ENCODE measurements around the gene FCF1.

The FCF1 gene, protein sequence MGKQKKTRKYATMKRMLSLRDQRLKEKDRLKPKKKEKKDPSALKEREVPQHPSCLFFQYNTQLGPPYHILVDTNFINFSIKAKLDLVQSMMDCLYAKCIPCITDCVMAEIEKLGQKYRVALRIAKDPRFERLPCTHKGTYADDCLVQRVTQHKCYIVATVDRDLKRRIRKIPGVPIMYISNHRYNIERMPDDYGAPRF

DNA sequence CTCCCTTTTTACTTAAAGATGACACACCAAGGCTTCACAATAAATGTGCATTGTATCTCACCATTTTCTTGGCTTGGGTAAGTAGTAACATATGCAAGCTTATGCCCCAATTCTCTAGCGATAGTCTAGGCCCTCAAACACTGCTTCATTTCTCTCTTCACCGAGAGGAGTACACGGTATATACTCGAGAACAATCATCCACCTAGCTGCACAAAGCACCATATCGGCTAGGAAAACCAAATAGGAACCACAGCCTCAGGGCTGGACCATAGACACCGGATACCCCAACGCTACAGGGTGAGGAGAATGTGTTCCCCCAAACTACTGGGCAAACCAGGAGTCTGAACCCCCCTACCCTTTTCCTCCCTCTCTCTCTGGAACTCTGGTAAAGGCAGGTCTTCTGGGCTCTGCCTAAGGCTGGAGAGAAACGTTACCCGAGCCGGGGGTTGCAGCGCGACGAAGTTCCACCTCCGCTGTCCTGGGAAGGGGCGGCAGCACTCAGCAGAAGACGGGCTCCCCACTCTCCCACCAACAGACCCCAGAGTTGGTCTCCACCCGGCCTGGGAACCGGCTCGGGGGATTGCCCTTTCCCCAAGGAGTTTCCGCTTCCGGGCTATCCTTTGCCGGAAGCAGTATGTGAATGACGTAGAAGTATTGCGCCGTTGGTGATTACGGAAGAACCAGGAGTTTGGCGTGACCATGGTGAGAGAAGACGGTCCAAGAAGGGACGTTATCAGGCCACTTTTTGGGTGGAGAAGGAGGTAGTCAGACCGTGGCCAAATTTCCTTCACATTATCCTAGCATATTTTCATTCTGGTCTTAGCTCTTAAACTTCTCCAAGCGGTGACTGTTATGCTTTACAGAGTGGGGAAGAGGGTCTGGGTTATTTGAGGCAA lies at the start of gene FCF1, which contains the start of gene AREL1:
TSS of gene FCF1 (plus strand) at position 646 of the 896 bp plus-strand sequence. CDS start at position 700, 54 bp downstream.
TSS of gene AREL1 (minus strand) at position 582 of the 896 bp plus-strand sequence. CDS start 27,465 bp downstream, outside the sequence.
- DNase-seq: peak; percentile 89

DNA sequence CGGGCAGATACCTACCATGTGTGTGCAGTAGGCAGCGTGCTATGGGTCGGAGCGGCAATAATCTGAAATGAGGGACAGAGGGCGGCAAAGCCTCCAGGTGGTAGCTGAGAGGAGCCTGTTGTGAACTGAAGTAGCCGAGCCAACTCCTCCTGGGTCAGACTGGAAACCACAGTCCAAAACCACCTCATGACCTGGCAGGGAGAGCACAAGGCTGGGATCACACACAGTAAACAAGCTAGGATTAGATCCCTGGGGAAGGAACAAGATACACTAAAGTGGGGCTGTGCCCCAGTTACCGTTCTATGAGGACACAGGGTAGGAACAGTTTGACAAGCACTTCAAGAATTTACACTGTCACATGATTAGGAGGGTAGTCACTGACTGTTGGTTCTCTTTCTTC lies 49.1 kb upstream of the FCF1 start:
- DNase-seq: no peak

DNA sequence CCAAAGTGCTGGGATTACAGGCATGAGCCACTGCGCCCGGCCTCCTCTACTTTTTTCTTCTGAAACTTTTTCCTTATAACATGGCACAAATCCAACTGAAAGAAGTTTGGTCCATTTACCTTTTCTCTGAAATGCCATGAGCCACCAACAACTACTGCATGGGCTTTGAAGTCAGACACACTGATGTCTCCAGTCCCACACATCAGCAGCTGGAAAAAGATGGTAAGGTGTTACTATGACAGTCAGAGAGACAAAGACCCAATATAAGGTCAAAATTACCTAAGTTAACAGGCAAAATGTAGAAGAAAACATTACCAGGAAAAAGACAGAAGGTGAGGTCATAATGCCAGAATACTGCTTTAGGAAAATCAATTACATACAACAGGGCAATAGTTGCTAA lies 48.2 kb upstream of the FCF1 start:
- DNase-seq: no peak

DNA sequence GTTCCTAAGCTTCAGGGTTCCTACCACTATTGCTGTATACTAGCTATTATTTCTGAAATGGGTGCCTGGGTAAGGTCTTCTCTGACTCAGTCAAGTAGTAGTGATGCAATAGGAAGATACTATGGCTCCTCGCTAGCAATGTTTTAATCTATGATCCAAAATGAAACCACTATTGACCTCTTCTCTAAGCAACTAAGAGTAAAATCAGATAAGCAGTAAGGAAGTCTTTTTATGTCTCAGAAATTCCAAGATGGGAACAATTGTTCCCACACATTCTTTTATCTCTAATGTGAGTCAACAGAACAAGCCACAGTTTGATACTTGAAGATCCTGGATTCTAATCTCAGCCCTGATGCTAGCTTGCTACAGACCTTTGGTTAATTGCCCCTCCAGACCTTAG lies 45.2 kb upstream of the FCF1 start:
- DNase-seq: no peak

DNA sequence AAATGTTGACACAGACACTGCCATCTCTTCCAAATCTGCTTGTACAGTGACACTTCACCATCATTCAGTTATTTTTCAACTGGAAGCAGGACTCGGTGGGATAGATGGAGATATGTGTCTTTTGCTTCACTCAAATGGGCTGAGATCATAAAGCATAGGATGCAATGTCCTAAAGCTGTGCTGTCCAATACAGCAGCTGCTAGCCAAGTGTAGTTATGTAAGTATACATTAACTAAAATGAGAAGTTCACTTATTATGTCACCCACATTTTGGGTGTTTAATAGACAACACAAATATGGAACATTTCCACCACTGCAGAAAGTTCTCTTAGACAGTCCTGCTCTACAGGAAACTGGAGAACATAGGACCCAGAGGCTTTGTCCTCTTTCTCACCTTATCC lies 43.7 kb upstream of the FCF1 start:
- DNase-seq: no peak

DNA sequence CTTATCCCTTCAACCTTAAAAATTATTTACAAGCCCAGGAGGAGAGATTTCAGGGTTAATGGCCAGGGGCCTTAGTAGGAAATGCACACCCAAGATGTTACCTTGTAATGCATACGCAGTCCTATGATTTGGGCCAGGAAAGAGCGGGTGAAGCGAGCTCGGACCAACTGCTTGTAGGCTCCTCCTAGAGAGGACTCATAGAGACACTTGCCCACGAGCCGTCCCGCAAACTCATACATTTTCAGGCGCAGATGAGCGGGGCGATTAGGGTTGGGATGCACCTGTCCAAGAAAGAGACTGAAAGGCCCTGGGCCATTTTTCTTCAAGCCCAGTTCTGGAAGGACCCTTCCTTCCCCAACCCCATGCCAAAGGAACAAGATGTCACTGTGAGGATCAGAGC lies 43.1 kb upstream of the FCF1 start:
- DNase-seq: no peak

DNA sequence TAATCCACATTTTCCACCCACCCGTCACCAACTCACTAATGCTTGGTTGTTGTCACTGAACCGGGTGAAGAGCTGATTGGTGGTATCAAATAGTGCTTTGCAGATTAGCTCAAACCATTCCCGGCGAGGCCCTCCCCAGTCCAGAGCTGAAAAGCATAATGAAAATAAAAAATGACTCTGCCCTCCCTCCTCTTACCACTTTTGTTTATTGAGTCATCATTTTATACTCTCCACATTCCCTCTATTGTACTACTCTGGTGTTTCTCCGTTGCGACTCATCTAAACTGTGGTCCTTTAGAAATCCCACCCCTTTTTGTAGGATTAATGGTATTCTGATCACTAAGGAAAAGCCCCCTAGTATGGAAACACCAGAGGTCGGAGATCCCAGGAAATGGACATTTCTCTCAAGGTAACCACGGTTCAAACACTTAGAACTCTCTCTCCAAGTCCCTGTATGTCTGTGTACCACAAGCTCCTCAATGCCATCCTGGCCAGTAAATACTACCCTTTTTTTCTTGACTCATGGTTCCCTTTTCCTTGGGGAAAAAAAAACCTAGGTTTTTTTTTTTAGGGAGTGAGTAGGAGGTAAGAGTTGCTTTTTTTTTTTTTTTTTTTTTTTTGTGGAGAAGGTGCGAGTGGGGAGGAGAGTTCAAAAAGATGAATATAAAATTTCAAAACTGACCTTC lies 42.1 kb upstream of the FCF1 start:
- DNase-seq: no peak

DNA sequence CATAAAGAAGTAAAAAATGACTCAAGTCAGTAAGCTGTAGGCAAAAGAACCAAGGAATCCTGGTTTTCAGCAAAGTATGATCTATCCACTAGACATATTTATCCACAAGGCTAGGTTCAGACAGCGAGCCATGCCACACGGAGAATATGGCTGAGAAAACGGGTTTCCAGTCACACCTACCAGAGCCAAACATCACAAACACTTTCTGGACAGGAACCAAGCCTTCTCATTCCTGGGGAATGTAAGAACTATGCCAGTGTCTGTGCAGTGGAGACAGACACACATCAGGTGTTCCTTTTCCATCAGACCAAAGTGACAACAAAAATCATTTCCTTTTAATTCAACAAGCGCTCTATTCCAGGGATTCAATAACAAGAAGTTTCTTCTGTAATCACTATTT lies 41.2 kb upstream of the FCF1 start:
- DNase-seq: no peak

DNA sequence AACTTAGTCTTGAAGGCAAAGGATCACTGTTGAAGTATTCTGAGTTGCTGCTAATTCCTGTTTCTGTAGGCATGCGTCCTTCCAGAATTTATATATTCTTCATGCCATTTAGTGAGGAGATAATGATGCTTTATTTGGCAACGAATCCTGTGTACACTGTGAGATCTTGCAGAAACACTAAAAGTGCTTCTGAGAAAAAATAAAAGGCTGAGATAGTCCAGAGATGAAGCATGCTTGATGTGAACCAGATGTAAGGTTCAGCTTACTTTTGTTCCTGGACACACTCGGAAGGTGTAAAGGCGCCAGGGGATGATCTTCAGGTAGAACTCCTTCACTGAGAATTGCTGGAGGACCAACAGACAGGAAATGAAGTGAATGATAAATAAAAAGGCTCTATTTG lies 39.2 kb upstream of the FCF1 start:
- DNase-seq: no peak

DNA sequence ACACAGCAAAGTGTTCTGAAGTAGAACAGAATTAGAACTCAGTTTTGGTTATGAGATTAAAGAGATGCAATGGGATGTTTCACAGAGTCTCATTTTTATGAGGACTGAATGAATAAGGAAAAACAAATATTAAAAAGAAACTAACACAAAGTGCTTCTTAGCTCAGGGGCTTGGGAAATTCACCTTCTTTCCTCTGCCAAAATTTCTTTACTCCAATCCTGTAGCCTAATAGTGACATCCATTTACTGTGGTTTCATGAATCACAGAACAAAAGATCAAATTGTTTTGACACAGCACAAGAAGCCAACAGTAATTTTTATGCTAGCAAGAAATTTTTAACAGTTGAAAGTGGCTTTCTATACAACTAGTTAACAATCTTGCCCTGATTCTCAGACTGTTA lies 37.7 kb upstream of the FCF1 start:
- DNase-seq: no peak

DNA sequence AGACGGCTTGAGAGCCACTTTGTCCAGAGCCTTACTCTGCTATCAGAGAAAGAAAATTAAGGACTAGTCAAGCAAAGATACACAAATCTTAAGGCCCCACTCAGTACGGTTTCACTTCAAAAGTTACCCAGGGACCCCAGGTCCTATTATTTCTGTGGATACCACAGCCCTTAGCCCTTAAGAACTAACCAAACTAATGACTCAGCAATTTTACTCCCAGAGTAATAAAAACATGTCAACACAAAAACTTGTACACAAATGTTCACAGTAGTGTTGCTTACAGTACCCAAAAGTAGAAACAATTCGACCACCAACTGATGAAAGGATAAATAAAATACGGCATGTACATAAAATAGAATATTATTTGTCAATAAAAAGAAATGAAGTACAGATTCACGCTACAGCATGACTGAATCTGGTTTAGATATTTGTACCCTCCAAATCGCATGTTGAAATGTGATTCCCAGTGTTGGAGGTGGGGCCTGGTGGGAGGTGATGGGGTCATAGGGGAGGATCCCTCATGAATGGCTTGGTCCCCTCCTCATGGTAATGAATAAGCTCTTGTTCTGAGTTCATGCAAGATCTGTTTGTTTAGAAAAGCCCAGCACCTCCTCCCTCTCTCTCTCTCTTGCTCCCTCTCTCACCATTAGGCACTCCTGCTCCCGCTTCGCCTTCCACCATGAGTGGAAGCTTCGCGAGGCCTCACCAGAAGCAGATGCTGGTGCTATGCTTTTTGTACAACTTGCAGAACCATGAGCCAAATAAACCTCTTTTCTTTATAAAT lies 30.6 kb upstream of the FCF1 start:
- DNase-seq: no peak

DNA sequence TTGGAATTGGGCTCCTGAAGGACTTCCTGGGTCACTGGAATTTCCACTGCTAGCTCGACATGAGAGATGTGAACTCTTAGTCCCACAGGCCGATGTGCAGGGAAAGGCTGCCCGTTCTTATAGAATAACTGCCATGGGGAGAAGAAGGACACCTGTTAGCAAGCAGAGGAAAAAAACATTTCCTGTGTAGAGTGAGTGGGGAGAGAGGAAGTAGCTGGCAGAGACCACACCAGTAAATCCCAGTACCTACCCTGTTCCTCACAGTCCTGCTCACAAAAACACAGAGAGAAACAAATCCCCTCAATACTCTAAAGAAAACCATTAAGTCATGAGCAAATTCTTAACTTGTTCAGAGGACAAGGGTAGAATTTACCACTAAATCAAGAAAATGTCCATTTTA lies 29.5 kb upstream of the FCF1 start:
- no peak for DNase-seq

DNA sequence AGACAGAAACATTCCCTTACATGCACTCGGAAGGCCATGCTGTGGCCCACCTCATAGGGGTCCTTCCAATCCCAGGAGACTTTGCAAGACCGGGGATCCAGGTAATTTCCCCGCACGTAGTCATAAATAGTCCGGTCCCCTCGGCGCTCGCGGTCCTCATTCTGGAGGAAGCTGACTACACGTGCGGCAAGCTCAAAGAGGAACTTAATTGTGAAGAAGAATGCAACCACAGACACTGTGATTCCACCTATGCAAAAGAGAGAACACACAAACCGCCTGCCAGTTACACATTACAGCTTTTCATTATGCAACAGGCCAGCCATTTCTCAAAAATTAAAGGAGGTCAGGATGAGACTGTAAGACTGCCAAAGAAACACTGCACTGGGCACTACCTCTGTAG lies 28.5 kb upstream of the FCF1 start:
- DNase-seq: no peak

DNA sequence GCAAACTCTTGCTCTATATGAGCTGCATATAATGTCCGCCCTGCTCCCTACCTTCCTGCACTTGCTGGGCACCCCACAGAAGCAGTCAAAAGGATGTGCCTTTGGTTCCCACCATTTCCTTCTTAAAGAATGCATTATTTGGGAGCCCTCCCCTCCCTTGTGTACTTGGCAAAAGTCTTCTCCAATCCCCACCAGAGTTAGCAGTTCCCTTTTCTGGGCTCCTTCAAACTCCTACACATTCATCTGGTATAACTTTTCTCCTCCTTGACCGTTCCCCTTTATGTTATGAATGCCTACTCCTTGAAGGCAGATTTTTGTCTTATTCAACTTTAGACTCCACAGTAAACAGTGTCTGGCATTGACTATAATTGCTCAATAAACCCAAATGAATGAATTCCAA lies 27.9 kb upstream of the FCF1 start:
- DNase-seq: no peak

DNA sequence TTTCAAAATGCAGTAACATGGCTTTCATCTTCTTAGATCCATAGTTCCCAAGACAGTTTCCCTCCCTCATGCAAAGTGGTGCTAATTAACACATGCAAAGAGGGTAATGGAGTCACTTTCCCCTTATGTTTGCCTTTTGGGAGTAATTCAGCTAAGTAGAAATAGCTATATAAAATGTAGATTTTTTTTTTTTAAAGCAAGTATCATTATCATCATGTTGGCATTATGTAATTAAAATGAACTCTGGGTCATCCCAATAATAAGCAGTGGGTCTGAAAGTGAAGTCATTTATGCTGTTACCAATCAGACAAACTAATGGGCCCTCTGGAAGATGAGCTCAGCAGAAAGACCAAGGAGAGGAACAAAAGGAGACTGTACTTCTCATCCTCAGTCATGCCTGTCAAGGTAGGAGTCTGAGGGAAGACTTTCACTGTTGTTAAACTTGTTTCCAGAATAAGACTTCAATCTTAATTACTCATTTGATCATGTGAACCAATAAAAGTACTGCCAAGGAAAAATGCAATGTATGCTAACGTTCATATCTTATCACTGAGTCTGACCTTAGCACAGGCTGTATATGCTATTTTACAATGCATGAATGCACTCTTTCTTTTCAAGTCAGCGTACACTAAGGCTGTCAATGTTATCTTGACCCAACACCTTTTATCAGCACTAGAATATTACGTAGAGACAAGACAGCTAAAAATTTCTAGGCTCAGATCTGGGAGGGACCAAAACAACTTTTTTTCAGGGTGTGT lies 26.8 kb upstream of the FCF1 start:
- DNase-seq: no peak

DNA sequence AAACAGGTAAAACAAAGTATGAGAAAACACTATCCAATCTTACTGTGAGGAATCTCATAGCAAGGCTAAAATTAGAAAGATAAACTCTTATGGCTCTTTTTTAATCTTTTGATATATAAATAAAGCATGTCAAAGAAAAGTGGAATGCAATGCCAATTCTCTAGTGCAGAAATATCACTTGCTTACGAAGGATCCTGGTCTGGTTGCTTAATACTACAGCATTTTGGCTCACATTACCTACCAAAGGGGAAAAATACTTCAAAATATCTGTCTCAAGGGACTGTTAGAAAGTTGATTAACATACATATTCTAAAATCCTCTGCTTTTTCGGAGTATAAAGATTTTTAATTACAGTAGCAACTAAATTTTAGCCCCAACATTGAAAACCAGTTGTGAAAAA lies 21.5 kb upstream of the FCF1 start:
- DNase-seq: no peak

DNA sequence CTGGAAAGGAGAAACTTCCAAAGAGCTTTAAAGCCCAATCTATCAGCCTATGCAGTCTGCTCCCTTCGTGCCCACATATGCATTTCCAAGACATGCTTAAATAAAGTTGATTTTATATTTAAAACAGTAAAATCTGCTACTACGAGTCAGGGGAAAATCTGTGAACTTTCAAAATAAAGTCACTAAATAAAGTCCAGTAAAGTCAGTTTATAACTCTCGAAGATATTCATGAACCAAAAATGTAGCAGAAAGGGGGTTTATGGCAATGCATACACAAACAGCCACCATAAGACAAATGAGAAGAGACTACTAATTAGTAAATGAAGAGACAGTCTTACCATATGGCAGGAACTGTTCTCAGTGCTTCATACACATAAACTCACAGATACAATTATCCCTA lies 19.8 kb upstream of the FCF1 start:
- DNase-seq: no peak

DNA sequence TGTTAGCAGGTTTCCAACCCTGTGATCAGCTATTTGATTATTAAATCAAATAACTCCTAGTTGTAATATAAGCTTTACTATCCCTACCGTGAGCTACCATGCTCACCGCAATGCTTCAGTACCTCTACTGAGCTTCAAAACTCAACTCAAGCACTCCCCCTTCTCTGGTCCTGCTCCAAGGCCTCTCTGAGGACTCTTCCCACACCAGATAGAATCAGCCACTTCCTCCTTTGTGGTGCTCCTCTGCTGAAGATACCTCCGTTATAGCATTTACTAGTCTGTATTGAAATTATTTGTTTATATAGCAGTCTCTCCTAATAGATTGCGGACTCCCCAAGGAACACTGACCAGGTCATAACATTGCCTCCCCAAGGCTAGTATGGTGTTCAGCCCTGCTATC lies 17.5 kb upstream of the FCF1 start:
- DNase-seq: no peak

DNA sequence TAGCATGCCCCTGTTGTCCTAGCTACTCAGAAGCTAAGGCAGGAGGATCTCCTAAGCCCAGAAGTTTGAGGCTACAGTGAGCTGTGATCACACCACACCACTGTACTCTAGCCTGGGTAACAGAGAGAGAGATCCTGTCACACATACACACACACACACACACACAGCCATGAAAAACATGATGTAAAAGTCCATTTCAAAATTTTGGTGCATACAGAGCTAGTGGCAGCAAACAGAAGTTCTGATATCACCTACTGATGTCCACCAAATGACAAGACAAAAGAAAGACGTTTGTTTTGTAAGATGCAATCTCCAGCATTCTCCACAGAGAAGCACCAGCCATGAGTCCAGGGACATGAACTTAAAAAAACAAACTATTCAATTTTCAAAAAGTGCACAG lies 15.9 kb upstream of the FCF1 start:
- no peak for DNase-seq

DNA sequence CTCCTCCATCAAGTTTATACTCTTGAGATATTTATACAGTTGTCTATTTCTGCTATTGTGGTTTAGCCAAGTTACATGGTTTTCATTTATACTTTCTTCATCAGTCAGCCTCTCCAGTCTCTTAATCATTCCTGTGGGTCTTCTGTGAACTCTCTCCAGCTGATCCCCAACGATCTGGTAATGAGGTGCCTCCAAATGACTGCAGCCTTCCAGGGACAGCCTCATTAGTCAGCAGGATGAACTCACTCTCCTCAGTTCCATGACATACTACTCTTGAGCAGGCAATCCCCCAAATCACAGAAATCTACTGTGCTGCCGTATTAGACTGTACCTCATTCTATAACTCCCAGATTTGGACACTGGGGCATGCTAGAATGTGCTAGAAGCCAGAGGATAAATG lies 15.4 kb upstream of the FCF1 start:
- DNase-seq: no peak

DNA sequence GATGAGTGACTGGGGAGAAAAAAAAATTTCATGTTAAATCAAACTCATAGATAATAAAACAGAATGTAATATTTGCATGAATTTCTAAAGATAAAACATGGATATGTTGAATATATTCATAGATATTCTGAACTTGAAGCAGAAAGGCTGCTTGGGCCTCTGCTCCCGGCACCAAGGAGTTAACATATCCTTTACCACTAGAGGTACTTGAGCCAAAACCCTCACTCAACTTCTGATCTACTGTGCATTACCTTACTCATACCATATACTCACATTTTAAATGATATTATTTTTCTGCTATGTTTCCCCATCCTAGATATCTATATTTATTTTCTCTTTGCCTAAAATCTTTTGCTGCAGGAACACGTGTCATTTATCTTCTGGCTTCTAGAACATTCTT lies 15.0 kb upstream of the FCF1 start:
- DNase-seq: no peak

DNA sequence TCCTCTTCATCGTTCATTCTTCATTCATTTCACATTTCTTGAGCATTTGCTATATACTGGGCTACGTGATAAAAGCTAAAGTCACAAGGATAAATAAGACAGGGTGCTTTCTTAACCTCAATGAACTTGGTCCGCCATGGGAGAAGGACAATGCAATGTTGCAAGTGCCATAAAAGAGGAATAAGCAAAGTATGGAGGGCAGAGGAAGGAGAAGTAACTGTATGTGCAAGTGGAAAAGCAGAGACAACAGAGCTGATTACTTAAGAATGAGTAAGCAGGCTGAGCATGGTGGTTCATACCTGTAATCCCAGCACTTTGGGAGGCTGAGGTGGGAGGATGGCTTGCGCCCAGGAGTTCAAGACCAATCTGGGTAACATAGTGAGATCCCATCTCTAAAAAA lies 14.5 kb upstream of the FCF1 start:
- DNase-seq: no peak
